H7 (cell line): ENCODE data around the gene KCNJ1. TPM values are rescaled to one million over a fixed set of nuclear protein-coding genes. Genes with fewer than 3 reads are reported as not detected.

Experiments
- DNase-seq: peaks from one replicate; pipeline ENCODE4 v3.0.0; 2012
- H3K27me3 ChIP-seq: 2 replicates; pipeline ENCODE4 v1.6.0; 2011; ENCODE audit warnings: mild to moderate bottlenecking, low read length; ENCODE audit not compliant: control insufficient read depth, insufficient read depth
- H3K36me3 ChIP-seq: replicated peaks from 2 replicates; pipeline ENCODE4 v1.5.1; 2011; ENCODE audit warnings: low read length; ENCODE audit not compliant: control insufficient read depth, insufficient read depth
- H3K4me3 ChIP-seq: 2 replicates; pipeline ENCODE4 v1.5.1; 2011; ENCODE audit warnings: low read depth, mild to moderate bottlenecking, control low read depth, low read length, moderate library complexity; ENCODE audit not compliant: insufficient read depth
- total RNA-seq: library from RNA; depleted of rRNA; stranded (reverse); fragments of >200 nt; shearing (Covaris generic); gene quantifications from 2 replicates; pipeline ENCODE4 v1.2.3, GENCODE V29; 2014

Gene KCNJ1
- total RNA-seq, 1 experiment from 2014 or later = 0.07 TPM

DNA sequence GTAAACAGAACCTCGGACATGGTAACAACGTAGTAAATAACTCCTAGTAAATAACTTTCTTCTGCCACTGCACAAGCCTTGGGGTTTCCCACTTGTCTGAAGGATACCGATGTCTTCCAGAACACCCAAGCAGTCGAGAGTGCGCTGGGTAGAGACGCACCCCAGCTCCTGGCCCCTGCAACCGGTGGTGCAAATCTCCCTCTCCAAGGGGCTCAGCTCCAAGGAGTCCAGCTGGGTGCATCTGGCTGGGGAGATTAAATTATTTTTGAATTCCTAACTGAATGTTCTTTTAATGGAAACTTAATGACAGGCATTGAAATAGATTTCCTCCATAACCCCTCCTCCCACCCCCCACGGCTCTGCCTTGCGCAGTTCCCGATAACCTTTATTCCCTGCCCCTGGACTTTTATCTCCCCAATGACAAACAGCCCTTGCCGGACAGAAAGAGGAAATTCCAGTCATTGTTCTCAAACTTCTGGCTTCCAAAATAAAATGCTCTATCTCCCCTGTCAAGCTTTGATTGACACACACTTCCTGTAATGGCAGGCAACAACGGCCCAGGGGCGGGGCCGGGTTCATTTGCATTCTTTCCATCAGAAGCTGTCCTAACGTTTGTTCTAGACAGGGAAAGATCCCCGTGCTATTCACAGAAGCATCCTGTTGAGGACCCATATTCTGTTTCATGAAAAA, 31.2 kb downstream of the KCNJ1 start:
- DNase-seq = no peak
- H3K27me3 ChIP-seq = peaks cover 2% of the 10 kb centered on the region; the same call in 1 of the 2 replicates
- H3K36me3 ChIP-seq = no peaks in the 10 kb centered on the region
- no peak overlapping the region for H3K4me3 ChIP-seq

- Histone ChIP-seq H3K36me3 (no peaks in the 10 kb centered on the region), H3K27me3 (peaks cover 2% of the 10 kb centered on the region; the same call in 1 of the 2 replicates), H3K4me3 (no peak overlapping the region)
- no peak for DNase-seq
These were observed 32.9 kb downstream of the KCNJ1 start for GRCh38 chr11:128834157-128834556.

- no peaks in the 10 kb centered on the region for H3K27me3 ChIP-seq
- no peak for DNase-seq
- H3K4me3 ChIP-seq = no peak overlapping the region
- H3K36me3 ChIP-seq = no peaks in the 10 kb centered on the region
These were observed 35.0 kb downstream of the KCNJ1 start for GRCh38 chr11:128832121-128832497.

GRCh38 chr11:128831174-128832120, 35.6 kb downstream of the KCNJ1 start:
- Histone ChIP-seq H3K27me3 (no peaks in the 10 kb centered on the region), H3K36me3 (no peaks in the 10 kb centered on the region), H3K4me3 (no peak overlapping the region)
- peak; percentile 78 for DNase-seq

GRCh38 chr11:128830290-128831173, 36.6 kb downstream of the KCNJ1 start:
- no peak for DNase-seq
- no peaks in the 10 kb centered on the region for H3K36me3 ChIP-seq
- no peaks in the 10 kb centered on the region for H3K27me3 ChIP-seq
- H3K4me3 ChIP-seq = no peak overlapping the region

- Histone ChIP-seq H3K4me3 (no peak overlapping the region), H3K27me3 (peaks cover 2% of the 10 kb centered on the region; the same call in 1 of the 2 replicates), H3K36me3 (no peaks in the 10 kb centered on the region)
- no peak for DNase-seq
These were observed 38.7 kb downstream of the KCNJ1 start for GRCh38 chr11:128828350-128828749.

- H3K4me3 ChIP-seq = no peak overlapping the region
- peaks cover 5% of the 10 kb centered on the region for H3K27me3 ChIP-seq
- H3K36me3 ChIP-seq = no peaks in the 10 kb centered on the region
- DNase-seq = no peak
These were observed 39.8 kb downstream of the KCNJ1 start for GRCh38 chr11:128827191-128827893.

DNA sequence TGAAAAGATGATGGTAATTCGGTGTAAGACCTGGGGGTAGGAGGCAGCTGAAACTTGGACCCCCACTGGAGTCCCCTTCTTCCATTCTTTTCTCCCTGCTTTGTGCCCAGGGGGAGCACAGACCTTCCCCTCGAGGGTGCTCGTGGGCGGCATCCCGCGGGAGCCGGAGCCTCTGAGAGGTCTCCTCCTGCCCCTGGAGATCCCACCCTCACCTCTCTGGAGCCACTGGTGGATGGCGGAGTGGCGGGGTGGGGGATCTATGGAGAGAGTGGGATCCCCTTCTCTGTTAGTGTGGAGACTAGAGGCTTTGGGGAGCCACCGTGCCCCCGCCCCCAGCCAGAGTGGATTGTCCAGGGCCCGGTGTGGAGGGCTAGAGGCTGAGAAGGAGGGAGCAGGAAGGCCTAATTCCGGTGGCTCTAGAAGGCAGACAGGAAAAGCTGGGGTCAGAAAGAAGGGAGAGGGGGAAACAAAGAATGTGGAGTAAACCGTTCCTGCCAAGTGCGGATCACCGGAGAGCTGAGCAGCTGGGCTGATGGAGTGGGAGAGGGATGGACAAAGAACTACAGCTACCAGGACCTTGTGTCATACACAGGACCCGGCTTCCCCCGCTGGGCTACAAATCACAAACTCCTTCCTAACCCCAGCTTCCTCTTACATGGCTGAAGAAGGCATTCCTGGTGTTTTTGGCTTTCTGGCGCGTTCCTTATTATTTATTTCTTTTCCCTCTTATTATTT, 41.9 kb downstream of the KCNJ1 start:
- Histone ChIP-seq H3K27me3 (peaks cover 5% of the 10 kb centered on the region), H3K4me3 (peak overlapping the region; percentile 11; the same call in 1 of the 2 replicates), H3K36me3 (no peaks in the 10 kb centered on the region)
- DNase-seq = peak; percentile 57

- peak; percentile 89 for DNase-seq
- peak overlapping the region; percentile 25; the same call in 1 of the 2 replicates for H3K4me3 ChIP-seq
- H3K36me3 ChIP-seq = no peaks in the 10 kb centered on the region
- peaks cover 5% of the 10 kb centered on the region for H3K27me3 ChIP-seq
These were observed 42.7 kb downstream of the KCNJ1 start for GRCh38 chr11:128824191-128825049.

- Histone ChIP-seq H3K4me3 (peak overlapping the region; percentile 25; the same call in 1 of the 2 replicates), H3K27me3 (peaks cover 5% of the 10 kb centered on the region), H3K36me3 (no peaks in the 10 kb centered on the region)
- DNase-seq = peak; percentile 73
These were observed 43.3 kb downstream of the KCNJ1 start for GRCh38 chr11:128823753-128824152.

DNA sequence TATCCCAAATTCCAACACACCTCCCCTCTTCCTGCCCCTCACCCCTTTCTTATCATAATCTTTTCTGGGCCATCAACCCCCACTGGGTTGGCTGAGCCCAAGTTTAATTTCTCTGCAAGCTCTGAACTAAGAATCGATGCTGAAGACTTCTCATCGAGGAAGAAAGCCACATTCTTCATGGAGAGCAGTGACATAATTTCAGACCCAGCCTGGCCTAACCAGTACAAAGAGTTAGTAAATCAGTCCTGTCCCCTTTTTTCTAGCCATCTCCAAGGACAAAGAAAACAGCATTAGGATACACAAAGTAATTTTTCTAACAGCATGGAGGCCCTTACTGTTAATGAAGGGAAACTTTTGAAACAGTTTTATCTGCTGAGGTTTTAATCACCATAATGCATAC, 45.0 kb downstream of the KCNJ1 start:
- peaks cover 5% of the 10 kb centered on the region for H3K27me3 ChIP-seq
- DNase-seq = no peak
- no peak overlapping the region for H3K4me3 ChIP-seq
- no peaks in the 10 kb centered on the region for H3K36me3 ChIP-seq

DNA sequence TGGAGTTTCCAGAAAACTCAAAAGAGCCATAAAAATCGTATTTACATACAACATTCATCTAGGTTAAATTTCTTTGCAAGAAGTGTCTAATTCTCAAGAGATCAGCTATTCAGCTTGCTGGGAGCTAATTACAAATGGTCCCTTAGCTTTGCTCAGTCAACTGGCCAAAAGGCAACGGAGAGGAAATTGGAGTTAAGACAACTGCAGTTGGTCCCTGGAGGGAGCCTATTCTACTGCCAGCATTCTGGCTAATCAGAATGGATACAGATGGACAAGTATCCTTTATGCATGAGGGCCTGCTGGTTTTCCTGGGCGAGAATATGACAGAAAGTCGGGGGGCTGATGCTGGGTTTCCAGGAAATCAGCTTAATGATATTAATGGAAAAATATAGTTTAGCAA, 45.5 kb downstream of the KCNJ1 start:
- H3K27me3 ChIP-seq = peaks cover 5% of the 10 kb centered on the region
- no peaks in the 10 kb centered on the region for H3K36me3 ChIP-seq
- H3K4me3 ChIP-seq = no peak overlapping the region
- no peak for DNase-seq
